Endothelial cell of umbilical vein (primary cell): ENCODE measurements around the gene TP53. TPM values are rescaled to one million over a fixed set of nuclear protein-coding genes. Genes with fewer than 3 reads are reported as not detected.

ENCODE experiments used
- BruUV-seq: library from RNA; stranded (reverse); fragments of 400-500 nt; replicated peaks from 2 replicates; lab custom pipeline; 2021; lab: Mats Ljungman, UMichigan
- CTCF ChIA-PET: fragments of 300-600, 350-600 bp; sonication (Branson Sonifier 250); formaldehyde crosslinking; loops from one replicate; lab custom pipeline; 2021; ENCODE audit warnings: antibody characterized with exemption, inconsistent platforms; lab: Charles Lee
- POLR2A ChIA-PET: fragments of 300-600, 350-600 bp; sonication (Branson Sonifier 250); formaldehyde crosslinking; loops from one replicate; lab custom pipeline; 2021; ENCODE audit warnings: antibody characterized with exemption, inconsistent platforms; lab: Charles Lee
- DNase-seq: peaks from one replicate; pipeline ENCODE4 v3.0.0-alpha.2; 2011; ENCODE audit warnings: low read depth, low spot score
- FAIRE-seq: peaks from 2 replicates; lab custom pipeline; 2011; peaks lifted over from hg19 to GRCh38; lab: Jason Lieb, UNC
- H2AFZ ChIP-seq: 2 replicates; pipeline ENCODE4 v1.6.0; 2012; ENCODE audit warnings: low read depth, low read length, control low read depth, inconsistent platforms
- H3K27ac ChIP-seq: 2 replicates; pipeline ENCODE4 v1.5.1; 2011; ENCODE audit warnings: low read depth, mild to moderate bottlenecking, control low read depth, low read length, moderate library complexity; ENCODE audit not compliant: insufficient read depth
- H3K27me3 ChIP-seq, 2 experiments: 2 replicates each; pipeline versions ENCODE4 v1.6.0 to v1.6.1; 2011; ENCODE audit warnings: low read length in 2 of 2, mixed read lengths in 1 of 2; ENCODE audit not compliant: control insufficient read depth in 2 of 2, insufficient read depth in 2 of 2
- H3K36me3 ChIP-seq, 2 experiments: 2 replicates in 1 of 2; 3 replicates in 1 of 2; pipeline ENCODE4 v1.5.1; 2011; ENCODE audit warnings: low read length in 2 of 2, mild to moderate bottlenecking in 1 of 2, moderate library complexity in 1 of 2; ENCODE audit not compliant: control insufficient read depth in 2 of 2, insufficient read depth in 2 of 2; ENCODE audit errors: extremely low read depth in 1 of 2
- H3K4me1 ChIP-seq: 3 replicates; pipeline ENCODE4 v1.5.1; 2011; ENCODE audit warnings: mild to moderate bottlenecking, low read length; ENCODE audit not compliant: control insufficient read depth, insufficient read depth; ENCODE audit errors: extremely low read depth
- H3K4me2 ChIP-seq: 2 replicates; pipeline ENCODE4 v1.6.1; 2011; ENCODE audit warnings: low read length, control low read depth, mixed read lengths; ENCODE audit not compliant: insufficient read depth
- H3K4me3 ChIP-seq, 3 experiments: fragments of 200-600 bp in 1 of 3; sonication (generic), shearing (Covaris generic) in 1 of 3; replicated peaks in 1 of 3; 2 replicates each; pipeline ENCODE4 v1.5.1; 2011 to 2016; ENCODE audit warnings: control low read depth in 3 of 3, low read length in 3 of 3, mild to moderate bottlenecking in 2 of 3, inconsistent platforms in 1 of 3, low read depth in 1 of 3, moderate library complexity in 1 of 3; ENCODE audit not compliant: insufficient read depth in 1 of 3
- H3K79me2 ChIP-seq: 2 replicates; pipeline ENCODE4 v1.6.0; 2012; ENCODE audit warnings: low read length, inconsistent platforms; ENCODE audit not compliant: control insufficient read depth, insufficient read depth
- H3K9ac ChIP-seq: replicated peaks from 2 replicates; pipeline ENCODE3; 2011; ENCODE audit warnings: low read length, control low read depth; ENCODE audit not compliant: insufficient read depth; ENCODE audit errors: extremely low read depth
- H3K9me1 ChIP-seq: replicated peaks from 3 replicates; pipeline ENCODE4 v1.6.0; 2011; ENCODE audit warnings: mild to moderate bottlenecking, low read length; ENCODE audit not compliant: control insufficient read depth, insufficient read depth; ENCODE audit errors: extremely low read depth
- H3K9me3 ChIP-seq: replicated peaks from 2 replicates; pipeline ENCODE4 v1.5.1; 2012; ENCODE audit warnings: low read length, inconsistent platforms; ENCODE audit not compliant: control insufficient read depth, insufficient read depth
- H4K20me1 ChIP-seq: replicated peaks from 2 replicates; pipeline ENCODE3; 2011; ENCODE audit warnings: mild to moderate bottlenecking, low read length; ENCODE audit not compliant: control insufficient read depth, insufficient read depth; ENCODE audit errors: extremely low read depth
- CTCF ChIP-seq, 2 donors: IDR thresholded peaks; 1 replicate in 1 of 2; 2 replicates in 1 of 2; pipeline ENCODE4 v1.5.1; 2011; ENCODE audit warnings: low read length in 2 of 2, mild to moderate bottlenecking in 2 of 2, moderate library complexity in 2 of 2, control low read depth in 1 of 2, inconsistent platforms in 1 of 2, low read depth in 1 of 2; ENCODE audit not compliant: insufficient read depth in 1 of 2; ENCODE audit errors: extremely low read depth in 1 of 2
- EZH2 ChIP-seq: IDR thresholded peaks from 2 replicates; pipeline ENCODE4 v1.6.1; 2012; ENCODE audit warnings: borderline replicate concordance, low read depth, mild to moderate bottlenecking, moderate library complexity, low read length, inconsistent platforms; ENCODE audit not compliant: severe bottlenecking
- FOS ChIP-seq: IDR thresholded peaks from 2 replicates; pipeline ENCODE4 v1.6.1; 2011; ENCODE audit warnings: mild to moderate bottlenecking, low read length, moderate library complexity, borderline replicate concordance; ENCODE audit not compliant: insufficient read depth
- GATA2 ChIP-seq: IDR thresholded peaks from 2 replicates; pipeline ENCODE4 v1.7.0; 2011; ENCODE audit warnings: low read depth, mild to moderate bottlenecking, moderate library complexity, mixed read lengths, low read length; ENCODE audit not compliant: insufficient read length, insufficient read depth
- JUN ChIP-seq: IDR thresholded peaks from 2 replicates; pipeline ENCODE4 v1.6.1; 2011; ENCODE audit warnings: borderline replicate concordance, low read depth; ENCODE audit not compliant: insufficient read length, insufficient read depth
- MAX ChIP-seq: IDR thresholded peaks from 2 replicates; pipeline ENCODE4 v1.6.1; 2011; ENCODE audit not compliant: insufficient read depth, insufficient read length
- MYC ChIP-seq: IDR thresholded peaks from one replicate; pipeline ENCODE4 v1.6.1; 2011; ENCODE audit warnings: mild to moderate bottlenecking, low read depth, low read length
- POLR2A ChIP-seq: IDR thresholded peaks from 2 replicates; pipeline ENCODE4 v1.6.1; 2012; ENCODE audit warnings: low read depth, mild to moderate bottlenecking, control low read depth, low read length
- POLR2AphosphoS5 ChIP-seq: IDR thresholded peaks from 2 replicates; pipeline ENCODE4 v1.6.1; 2012; ENCODE audit warnings: low read depth, mild to moderate bottlenecking, control low read depth, low read length, moderate library complexity; ENCODE audit not compliant: insufficient read depth
- dilution Hi-C: fragments of 300-500 bp; cut with MboI; formaldehyde crosslinking; loops from one replicate; pipeline ENCODE4 v1.15.0; 2019; ENCODE audit warnings: low sequenced_read_pairs; ENCODE audit not compliant: extremely low pct_ligation_motif_present
- intact Hi-C: fragments of 100-400 bp; cut with micrococcal nuclease; formaldehyde crosslinking; loops from one replicate; pipeline ENCODE4 v1.10.0; 2022
- polyA plus RNA-seq, 4 experiments: library from polyadenylated mRNA; depleted of rRNA in 3 of 4; stranded (reverse) in 3 of 4; unstranded in 1 of 4; fragments of >200 nt; gene quantifications; 2 replicates each; pipeline versions ENCODE4 v1.2.1 to v1.2.3, GENCODE V29; 2011 to 2012; ENCODE audit warnings: missing spikeins in 1 of 4
- total RNA-seq: library from RNA; stranded (reverse); gene quantifications from 2 replicates; pipeline ENCODE4 v1.2.3, GENCODE V29; 2021

The TP53 gene
- total and polyA plus RNA-seq, 2 donors (not counting 3 experiments of a cell fraction or from before 2014, with no cell fraction given): 82.1 to 138 TPM

GRCh38 chr17:7727886-7728285 is 40.6 kb upstream of the TP53 start:
- DNase-seq (no peak), FAIRE-seq (no peak)
- Histone ChIP-seq H3K4me1 (no peaks in the 10 kb centered on the region), H3K4me2 (no peak overlapping the region), H3K9me3 (no peaks in the 10 kb centered on the region), H3K9ac (no peak overlapping the region), H3K4me3 (no peak overlapping the region), H3K79me2 (no peaks in the 10 kb centered on the region), H3K9me1 (no peaks in the 10 kb centered on the region), H2AFZ (no peak overlapping the region), H3K27me3 (peaks cover 2 to 15% of the 10 kb centered on the region in 2 experiments), H3K27ac (no peak overlapping the region), H4K20me1 (no peaks in the 10 kb centered on the region), H3K36me3 (no peaks in the 10 kb centered on the region)
- POLR2A ChIA-PET: no interaction called here
- intact Hi-C loops (no loop called here), dilution Hi-C loops (no loop called here)
- CTCF ChIA-PET: interaction anchor here (0.6 to 0.8 kb wide), 2 partner anchors 11 to 324 kb away, joined by 3 to 4 read pairs; partner anchors contain the start of gene TMEM256
- no TSS peak for BruUV-seq
- no peak for TF ChIP-seq FOS
- TF ChIP-seq CTCF (IDR thresholded peaks at IDR 0.05; ENCODE audit: extremely low read depth in 1 of 2, insufficient read depth in 1 of 2, low read depth in 1 of 2, low read length in 2 of 2): no peak
- no peak for TF ChIP-seq EZH2
- no peak for TF ChIP-seq POLR2A
- no peak for TF ChIP-seq MYC
- no peak for TF ChIP-seq JUN
- TF ChIP-seq MAX: no peak
- TF ChIP-seq POLR2AphosphoS5: no peak
- TF ChIP-seq GATA2: no peak
